NT2/D1 (cell line): ENCODE data around the gene CAMK2G.

Source experiments
- YY1 ChIP-seq: IDR thresholded peaks from 2 replicates; pipeline ENCODE4 v1.6.1; 2011; ENCODE audit not compliant: insufficient read length, insufficient read depth
- ZNF274 ChIP-seq: IDR thresholded peaks from 2 replicates; pipeline ENCODE4 v1.6.1; 2011; ENCODE audit warnings: mild to moderate bottlenecking, low read depth, low read length

GRCh38 chr10:73807471-73807870 is 66.9 kb downstream of the CAMK2G start:
- TF ChIP-seq ZNF274 (no peak), YY1 (no peak)
